ENCODE measurements around the gene SDK1. TPM values are rescaled to one million over a fixed set of nuclear protein-coding genes. Genes with fewer than 3 reads are reported as not detected.
"Not testable (repeated sequence)": the region's sequence is repeated elsewhere in the genome, so short reads cannot be mapped to it uniquely, and the experiment has no call there.

SDK1 gene
- total and polyA plus RNA-seq, 12 donors: 1.0 to 5.3 (median 3.2) TPM

DNA sequence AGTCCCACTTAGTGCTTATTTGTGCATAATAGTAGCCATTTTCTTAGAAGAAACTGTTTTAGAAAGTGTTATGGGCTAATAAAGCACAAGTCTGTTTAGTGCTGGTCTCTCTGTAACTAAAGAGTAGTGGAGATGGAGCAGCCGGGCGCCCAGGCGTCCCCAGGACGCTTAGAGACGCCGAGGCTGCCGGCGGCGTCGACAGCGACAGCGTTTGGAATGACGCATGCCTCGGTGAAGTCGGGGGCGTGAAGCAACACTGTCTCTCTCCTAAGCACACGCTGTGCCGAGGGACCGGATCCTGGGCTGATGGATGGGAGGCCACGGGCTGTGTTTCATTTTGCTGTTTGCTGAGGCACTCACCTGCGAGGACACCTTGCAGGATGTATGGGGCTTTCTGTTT, 792.4 kb downstream of the SDK1 start:
- intact Hi-C loops (cut with DNase I): no loop called here
- Histone ChIP-seq H3K9me3 (peaks cover 0 to 20% (median 0%) of the 10 kb centered on the region in 11 donors), H3K4me1 (no peaks in the 10 kb centered on the region), H3K27me3 (peaks cover 0 to 7% (median 0%) of the 10 kb centered on the region in 7 donors), H3K36me3 (no peaks in the 10 kb centered on the region), H3K27ac (no peak overlapping the region), H3K4me3 (no peak overlapping the region)
- DNase-seq: no peak
- no peak for ATAC-seq
- no peak for TF ChIP-seq CTCF (IDR thresholded peaks at IDR 0.05)
- 71% methylated on average over 21 of the region's 21 CpGs for WGBS, 2 donors

- 90 to 93% methylated on average over 9 of the region's 9 CpGs for WGBS, 2 donors
- DNase-seq; intact Hi-C loops (cut with DNase I); H3K4me3 ChIP-seq; H3K36me3 ChIP-seq; H3K4me1 ChIP-seq; ATAC-seq; H3K27ac ChIP-seq; H3K27me3 ChIP-seq: not testable (repeated sequence)
- H3K9me3 ChIP-seq: peaks cover 0 to 20% (median 0%) of the 10 kb centered on the region in 11 donors
Observed at GRCh38 chr7:4094158-4094557, 793.1 kb downstream of the SDK1 start.

DNA sequence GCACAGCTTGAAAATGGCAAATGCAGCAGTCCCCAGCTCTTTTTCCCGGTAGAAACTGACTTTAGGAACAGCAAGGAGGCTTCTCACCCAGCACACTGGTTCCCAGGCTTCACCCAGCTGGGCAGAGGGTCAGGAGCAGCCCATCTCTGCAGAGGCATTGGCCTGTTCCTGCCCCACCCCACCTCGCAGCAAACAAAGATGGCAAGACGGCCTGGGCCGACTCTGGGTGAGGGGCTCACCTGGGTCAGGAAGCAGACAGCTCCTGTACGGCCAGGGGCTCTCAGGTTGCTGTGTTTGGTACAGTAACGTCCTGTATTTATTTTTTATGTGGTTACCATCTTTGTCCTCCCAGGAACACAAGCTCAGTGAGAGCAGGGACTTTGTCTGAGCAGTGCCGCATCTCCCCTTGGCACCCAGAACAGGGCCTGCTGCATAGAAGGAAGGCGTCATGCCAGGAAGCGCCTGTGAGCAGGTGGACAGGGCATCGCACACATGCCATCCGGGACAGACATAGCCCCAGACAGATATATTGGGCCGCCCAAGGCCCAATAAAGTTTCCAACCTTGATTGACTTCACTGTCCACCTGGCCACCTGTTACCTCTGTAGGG, 796.1 kb downstream of the SDK1 start:
- no peak for ATAC-seq
- Histone ChIP-seq H3K27me3 (peaks cover 0 to 7% (median 0%) of the 10 kb centered on the region in 7 donors), H3K9me3 (no peaks in the 10 kb centered on the region), H3K4me3 (no peak overlapping the region), H3K4me1 (no peaks in the 10 kb centered on the region), H3K36me3 (no peaks in the 10 kb centered on the region), H3K27ac (no peak overlapping the region)
- no peak for TF ChIP-seq CTCF (IDR thresholded peaks at IDR 0.05)
- no peak for DNase-seq
- intact Hi-C loops (cut with DNase I): no loop called here
- WGBS, 2 donors: 89 to 90% methylated on average over 12 of the region's 12 CpGs

DNA sequence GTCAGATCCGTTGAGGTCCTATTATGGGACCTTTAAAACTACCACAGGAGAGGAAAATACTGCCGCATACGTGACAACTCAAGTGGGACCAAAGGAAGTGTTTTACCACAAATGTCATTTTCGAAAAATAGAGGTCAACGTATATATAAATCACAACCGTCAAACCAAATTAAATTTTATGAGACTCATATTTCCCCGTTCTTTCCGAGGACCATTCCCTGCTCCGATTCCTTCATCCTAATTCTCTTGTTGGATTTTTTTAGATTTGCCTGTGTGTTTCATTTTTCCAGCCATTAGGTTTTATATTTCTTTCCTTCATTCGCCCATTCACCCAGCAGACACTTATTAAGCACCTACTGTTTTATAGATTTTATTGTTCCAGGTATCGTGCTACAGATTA, 797.1 kb downstream of the SDK1 start:
- Histone ChIP-seq H3K4me1 (no peaks in the 10 kb centered on the region), H3K27me3 (peaks cover 0 to 7% (median 0%) of the 10 kb centered on the region in 7 donors), H3K27ac (no peak overlapping the region), H3K9me3 (no peaks in the 10 kb centered on the region), H3K4me3 (no peak overlapping the region), H3K36me3 (no peaks in the 10 kb centered on the region)
- WGBS, 2 donors: 89 to 92% methylated on average over 11 of the region's 11 CpGs
- DNase-seq (no peak), ATAC-seq (no peak)
- no peak for TF ChIP-seq CTCF (IDR thresholded peaks at IDR 0.05)
- intact Hi-C loops (cut with DNase I): no loop called here

- ATAC-seq (peak in 1 of 8 donors; percentile 22), DNase-seq (no peak)
- Histone ChIP-seq H3K36me3 (no peaks in the 10 kb centered on the region), H3K4me1 (no peaks in the 10 kb centered on the region), H3K27ac (no peak overlapping the region), H3K4me3 (no peak overlapping the region), H3K27me3 (peaks cover 0 to 2% (median 0%) of the 10 kb centered on the region in 7 donors), H3K9me3 (no peaks in the 10 kb centered on the region)
- no peak for TF ChIP-seq CTCF (IDR thresholded peaks at IDR 0.05)
- intact Hi-C loops (cut with DNase I): no loop called here
- WGBS, 2 donors: 90% methylated on average over 14 of the region's 14 CpGs
Observed at GRCh38 chr7:4099651-4100050, 798.6 kb downstream of the SDK1 start.

Measured in heart right ventricle (tissue), 16 donors.